ENCODE measurements around the gene MLC1.

MLC1 gene

DNA sequence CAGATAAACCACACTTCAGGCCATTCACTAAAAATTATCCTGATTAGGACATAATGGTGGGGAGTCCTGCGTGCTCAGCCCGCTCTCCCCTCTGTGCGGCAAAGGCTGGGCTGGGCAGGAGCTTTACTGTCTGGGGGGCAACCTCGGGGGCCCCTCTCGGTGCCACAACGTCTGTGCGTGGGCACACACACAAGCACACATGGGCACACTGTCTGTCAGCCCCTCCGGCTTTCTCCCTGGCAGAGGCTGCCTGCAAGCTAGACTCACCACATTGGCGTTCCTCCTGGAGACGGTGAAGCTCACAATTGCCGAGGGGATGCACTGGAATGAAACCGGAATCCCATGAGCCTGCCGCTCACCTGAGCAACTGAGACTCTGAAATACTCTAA, 5.2 kb downstream of the MLC1 start:
- Histone ChIP-seq H3K36me3 (ENCODE audit: insufficient read depth) (no peaks in the 10 kb centered on the region), H3K27ac (no peak overlapping the region), H2AFZ (ENCODE audit: low read depth) (no peak overlapping the region), H3K79me2 (ENCODE audit: insufficient read depth, low read depth) (no peaks in the 10 kb centered on the region), H3K4me3 (IDR thresholded peaks at IDR 0.05; ENCODE audit: insufficient read depth, low read depth, low read length) (no peak overlapping the region), H3K27me3 (ENCODE audit: insufficient read depth, low read depth) (peaks cover 13% of the 10 kb centered on the region; the same call in 1 of the 2 replicates), H3K9ac (no peak overlapping the region), H4K20me1 (ENCODE audit: insufficient read depth) (no peaks in the 10 kb centered on the region), H3K4me1 (ENCODE audit: low read depth, poor library complexity, severe bottlenecking) (no peaks in the 10 kb centered on the region), H3K4me2 (no peak overlapping the region)
- no peak for TF ChIP-seq CTCF (conservative IDR thresholded peaks at IDR 0.05; ENCODE audit: low read depth, low read length)

GRCh38 chr22:50078761-50079160, 6.5 kb downstream of the MLC1 start:
- no peak overlapping the region for H3K27ac ChIP-seq
- no peak overlapping the region for H2AFZ ChIP-seq (ENCODE audit: low read depth)
- H3K4me2 ChIP-seq = no peak overlapping the region
- H3K27me3 ChIP-seq (ENCODE audit: insufficient read depth, low read depth) = peaks cover 9% of the 10 kb centered on the region; the same call in 1 of the 2 replicates
- no peaks in the 10 kb centered on the region for H3K4me1 ChIP-seq (ENCODE audit: low read depth, poor library complexity, severe bottlenecking)
- H3K4me3 ChIP-seq (IDR thresholded peaks at IDR 0.05; ENCODE audit: insufficient read depth, low read depth, low read length) = no peak overlapping the region
- no peaks in the 10 kb centered on the region for H4K20me1 ChIP-seq (ENCODE audit: insufficient read depth)
- H3K36me3 ChIP-seq (ENCODE audit: insufficient read depth) = no peaks in the 10 kb centered on the region
- no peak for TF ChIP-seq CTCF (conservative IDR thresholded peaks at IDR 0.05; ENCODE audit: low read depth, low read length)
- H3K79me2 ChIP-seq (ENCODE audit: insufficient read depth, low read depth) = no peaks in the 10 kb centered on the region
- no peak overlapping the region for H3K9ac ChIP-seq

- H3K4me3 ChIP-seq (IDR thresholded peaks at IDR 0.05; ENCODE audit: insufficient read depth, low read depth, low read length) = no peak overlapping the region
- no peaks in the 10 kb centered on the region for H4K20me1 ChIP-seq (ENCODE audit: insufficient read depth)
- no peaks in the 10 kb centered on the region for H3K79me2 ChIP-seq (ENCODE audit: insufficient read depth, low read depth)
- no peak for TF ChIP-seq CTCF (conservative IDR thresholded peaks at IDR 0.05; ENCODE audit: low read depth, low read length)
- H3K9ac ChIP-seq = no peak overlapping the region
- no peaks in the 10 kb centered on the region for H3K36me3 ChIP-seq (ENCODE audit: insufficient read depth)
- no peaks in the 10 kb centered on the region for H3K4me1 ChIP-seq (ENCODE audit: low read depth, poor library complexity, severe bottlenecking)
- H3K4me2 ChIP-seq = no peak overlapping the region
- H2AFZ ChIP-seq (ENCODE audit: low read depth) = no peak overlapping the region
- no peak overlapping the region for H3K27ac ChIP-seq
- H3K27me3 ChIP-seq (ENCODE audit: insufficient read depth, low read depth) = peaks cover 9% of the 10 kb centered on the region; the same call in 1 of the 2 replicates
Observed at GRCh38 chr22:50078246-50078645, 7.0 kb downstream of the MLC1 start.

DNA sequence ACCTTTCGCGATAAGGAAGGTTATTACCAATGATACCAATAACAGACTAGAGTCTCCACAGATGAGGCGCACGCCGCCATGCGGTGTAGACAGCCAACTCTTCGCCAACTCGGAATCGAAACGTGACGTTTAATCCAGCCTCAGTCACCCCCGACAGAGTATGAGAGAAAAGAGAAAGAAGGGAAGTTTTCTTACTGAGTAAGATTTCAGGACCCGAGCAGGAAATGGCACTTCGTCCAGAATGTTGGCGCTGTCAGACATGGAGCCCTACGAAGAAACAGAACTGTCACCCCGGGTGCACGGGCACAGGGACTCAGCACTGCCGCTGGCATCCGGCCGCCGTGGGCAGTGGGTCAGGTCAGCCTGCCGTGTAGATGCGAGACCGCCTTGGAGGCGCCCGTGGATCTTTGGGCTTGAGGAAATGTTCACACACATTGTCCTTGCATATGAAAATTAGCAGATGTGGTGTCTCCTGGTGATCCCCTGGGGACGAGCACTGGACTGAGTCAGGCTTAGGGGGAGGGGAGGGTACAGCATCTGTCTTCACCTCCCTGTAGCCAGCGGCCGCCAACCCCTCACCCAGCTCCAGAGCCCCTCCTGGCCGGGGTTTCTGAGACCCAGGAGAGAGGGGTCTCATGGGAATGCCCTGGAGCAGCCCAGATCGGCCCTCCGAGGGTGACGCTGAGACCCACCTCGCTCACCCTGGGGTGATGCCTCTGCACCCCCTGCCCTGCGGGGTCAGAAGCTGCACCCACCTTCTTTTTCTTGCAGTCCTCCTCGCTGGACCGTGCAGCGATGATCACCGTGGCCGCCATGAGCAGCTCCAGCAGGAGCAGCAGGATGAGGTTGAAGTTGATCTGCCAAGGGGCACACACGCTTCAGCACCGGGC, 8.3 kb downstream of the MLC1 start:
- no peak overlapping the region for H3K4me2 ChIP-seq
- no peak for TF ChIP-seq CTCF (conservative IDR thresholded peaks at IDR 0.05; ENCODE audit: low read depth, low read length)
- no peaks in the 10 kb centered on the region for H3K4me1 ChIP-seq (ENCODE audit: low read depth, poor library complexity, severe bottlenecking)
- no peaks in the 10 kb centered on the region for H3K79me2 ChIP-seq (ENCODE audit: insufficient read depth, low read depth)
- no peaks in the 10 kb centered on the region for H4K20me1 ChIP-seq (ENCODE audit: insufficient read depth)
- H3K36me3 ChIP-seq (ENCODE audit: insufficient read depth) = no peaks in the 10 kb centered on the region
- no peak overlapping the region for H3K9ac ChIP-seq
- no peak overlapping the region for H2AFZ ChIP-seq (ENCODE audit: low read depth)
- peaks cover 9% of the 10 kb centered on the region; the same call in 1 of the 2 replicates for H3K27me3 ChIP-seq (ENCODE audit: insufficient read depth, low read depth)
- no peak overlapping the region for H3K4me3 ChIP-seq (IDR thresholded peaks at IDR 0.05; ENCODE audit: insufficient read depth, low read depth, low read length)
- no peak overlapping the region for H3K27ac ChIP-seq
